ENCODE measurements around the gene HAPLN2.
"Not testable (repeated sequence)": the region's sequence is repeated elsewhere in the genome, so short reads cannot be mapped to it uniquely, and the experiment has no call there.

HAPLN2 gene

GRCh38 chr1:156623946-156624813, 5.0 kb downstream of the HAPLN2 start:
- no peak for DNase-seq

- DNase-seq, result no peak
Measured at GRCh38 chr1:156624814-156625435, 5.7 kb downstream of the HAPLN2 start.

GRCh38 chr1:156625436-156626078, 6.3 kb downstream of the HAPLN2 start:
- no peak for DNase-seq

- no peak for DNase-seq
Measured at GRCh38 chr1:156626079-156626438, 6.8 kb downstream of the HAPLN2 start.

- no peak for DNase-seq
Measured at GRCh38 chr1:156627313-156627880, 8.2 kb downstream of the HAPLN2 start.

- no peak for DNase-seq
Measured at GRCh38 chr1:156629823-156630449, 10.7 kb downstream of the HAPLN2 start.

- not testable (repeated sequence) for DNase-seq
Measured at GRCh38 chr1:156631152-156631551, 11.9 kb downstream of the HAPLN2 start.

GRCh38 chr1:156632355-156632754, 13.1 kb downstream of the HAPLN2 start:
- DNase-seq, result no peak

GRCh38 chr1:156638189-156638985, 19.2 kb downstream of the HAPLN2 start:
- DNase-seq, result no peak

- DNase-seq, result no peak
Measured at GRCh38 chr1:156639601-156640101, 20.4 kb downstream of the HAPLN2 start.

- no peak for DNase-seq
Measured at GRCh38 chr1:156640842-156641706, 21.9 kb downstream of the HAPLN2 start.

GRCh38 chr1:156641761-156642264, 22.6 kb downstream of the HAPLN2 start, which contains the start of gene BCAN:
TSS of gene BCAN (plus strand) at chr1:156642117. CDS start at chr1:156646055, 3,938 bp downstream.
- DNase-seq, result peak; percentile 54

- DNase-seq, result no peak
Measured at GRCh38 chr1:156642265-156643048, 23.2 kb downstream of the HAPLN2 start.

GRCh38 chr1:156643049-156643777, 24.0 kb downstream of the HAPLN2 start:
- DNase-seq, result peak; percentile 20

- no peak for DNase-seq
Measured at GRCh38 chr1:156643778-156644092, 24.5 kb downstream of the HAPLN2 start.

GRCh38 chr1:156644146-156644545, 24.9 kb downstream of the HAPLN2 start:
- peak; percentile 23 for DNase-seq

GRCh38 chr1:156644640-156645039, 25.4 kb downstream of the HAPLN2 start:
- DNase-seq, result peak; percentile 8

GRCh38 chr1:156645056-156645455, 25.8 kb downstream of the HAPLN2 start:
- peak; percentile 25 for DNase-seq

- DNase-seq, result no peak
Measured at GRCh38 chr1:156645666-156646065, 26.5 kb downstream of the HAPLN2 start.
